Sigmoid colon (tissue), 7 donors: ENCODE measurements around the gene COL5A2. TPM values are rescaled to one million over a fixed set of nuclear protein-coding genes. Genes with fewer than 3 reads are reported as not detected.
A peak's percentile ranks its signal among the peaks of the same experiment; 100 is the strongest.

Source experiments
- DNase-seq: peaks from one replicate; pipeline ENCODE4 v3.0.0-alpha.2; 2019
- H3K27ac ChIP-seq, 4 donors: fragments of 200-600 bp; sonication (generic); one replicate each; pipeline ENCODE4 v1.5.1; 2016 to 2019; ENCODE audit warnings: mild to moderate bottlenecking in 1 of 4
- H3K27me3 ChIP-seq, 3 donors: fragments of 200-600 bp; sonication (generic); one replicate each; pipeline ENCODE4 v1.5.1; 2019; ENCODE audit warnings: mild to moderate bottlenecking in 1 of 3
- H3K36me3 ChIP-seq, 4 donors: fragments of 200-600 bp; sonication (generic); one replicate each; pipeline ENCODE4 v1.5.1; 2016 to 2019
- H3K4me1 ChIP-seq, 4 donors: fragments of 200-600 bp; sonication (generic); one replicate each; pipeline ENCODE4 v1.5.1; 2017 to 2019
- H3K4me3 ChIP-seq, 4 donors: fragments of 200-600 bp; sonication (generic); one replicate each; pipeline ENCODE4 v1.5.1; 2017 to 2019; ENCODE audit warnings: mild to moderate bottlenecking in 2 of 4, moderate library complexity in 1 of 4
- H3K9me3 ChIP-seq, 4 donors: fragments of 200-600 bp in 3 of 4; sonication (generic) in 3 of 4; one replicate each; pipeline versions ENCODE4 v1.5.1 to v1.6.1; 2013 to 2019
- EP300 ChIP-seq, 4 donors: sonication (generic); formaldehyde crosslinking; IDR thresholded peaks; one replicate each; pipeline ENCODE4 v1.6.1; 2017; ENCODE audit warnings: antibody characterized with exemption in 4 of 4
- POLR2A ChIP-seq, 2 donors: fragments of 450-650 bp; IDR thresholded peaks; one replicate each; pipeline ENCODE4 v1.6.1; 2016; ENCODE audit warnings: antibody characterized with exemption in 2 of 2, mild to moderate bottlenecking in 2 of 2, moderate library complexity in 2 of 2
- POLR2AphosphoS5 ChIP-seq, 4 donors: sonication (generic); formaldehyde crosslinking; IDR thresholded peaks; one replicate each; pipeline ENCODE4 v1.6.1; 2017; ENCODE audit warnings: antibody characterized with exemption in 4 of 4
- WGBS, 2 donors: extraction: QIAGEN DNeasy Blood & Tissue Kit; methylation state at CpG; one replicate each; pipeline ENCODE4 v1.1.7; 2013; 5-methylcytosine and 5-hydroxymethylcytosine counted together
- intact Hi-C: fragments of 100-400 bp; cut with DNase I; formaldehyde crosslinking; loops from one replicate; pipeline ENCODE4 v1.15.1; 2023
- polyA plus RNA-seq, 3 donors: library from polyadenylated mRNA; stranded (reverse); fragments of 200-250 nt; gene quantifications; one replicate each; pipeline ENCODE4 v1.2.3, GENCODE V29; 2013
- total RNA-seq, 4 donors: library from RNA; depleted of rRNA; stranded (reverse); fragments of >200 nt; gene quantifications; one replicate each; pipeline ENCODE4 v1.1.0, GENCODE V29; 2016
- TF ChIP-seq, protein P1 (sequence below), 4 experiments: fragments of 450-650 bp in 3 of 4; fragments of 200-600 bp in 1 of 4; IDR thresholded peaks; one replicate each; pipeline ENCODE4 v1.5.1; 2016 to 2019; ENCODE audit warnings: antibody characterized with exemption in 4 of 4, mild to moderate bottlenecking in 3 of 4, moderate library complexity in 2 of 4
- donor health status: healthy with polysubstance abuse.
- donor health status: Bipolar disorder and iron deficiency.
- donor health status: healthy.

The COL5A2 gene
- total and polyA plus RNA-seq, 7 donors: 3.6 to 164 (median 60.9) TPM

DNA sequence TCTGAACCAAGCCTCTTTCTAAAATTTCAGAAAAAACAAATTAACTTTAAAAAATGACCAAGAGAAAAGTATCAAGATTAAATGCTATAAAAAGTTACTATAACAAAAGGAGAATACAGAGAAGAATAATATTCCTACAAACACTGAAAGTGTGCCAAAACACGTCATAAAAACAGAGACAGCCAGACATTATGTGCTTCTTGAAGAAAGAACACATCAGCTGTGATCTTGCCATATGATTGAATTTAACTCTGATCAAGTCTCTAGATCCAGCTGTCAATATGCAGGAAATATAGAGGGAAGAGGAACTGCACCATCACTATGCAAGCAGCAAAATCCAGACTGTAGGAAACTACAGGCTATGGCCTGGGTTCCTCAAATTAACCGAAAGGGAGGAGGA is 33.7 kb upstream of the COL5A2 start:
- no peaks in the 10 kb centered on the region for H3K9me3 ChIP-seq
- DNase-seq: no peak
- 60 to 80% methylated on average over 2 of the region's 2 CpGs for WGBS, 2 donors
- no peaks in the 10 kb centered on the region for H3K36me3 ChIP-seq
- H3K4me1 ChIP-seq: peaks cover 0 to 31% (median 23%) of the 10 kb centered on the region in 4 donors
- H3K27ac ChIP-seq: no peak overlapping the region
- no peaks in the 10 kb centered on the region for H3K27me3 ChIP-seq
- H3K4me3 ChIP-seq: no peak overlapping the region
- intact Hi-C loops: loop anchor here (5.0 kb wide), 1 partner anchor 36 kb away; the partner anchor contains the start of gene COL5A2
- no peak for TF ChIP-seq POLR2A (IDR thresholded peaks at IDR 0.05)
- TF ChIP-seq POLR2AphosphoS5 (IDR thresholded peaks at IDR 0.05): no peak
- TF ChIP-seq EP300 (IDR thresholded peaks at IDR 0.05): no peak
- TF ChIP-seq, protein P1, sequence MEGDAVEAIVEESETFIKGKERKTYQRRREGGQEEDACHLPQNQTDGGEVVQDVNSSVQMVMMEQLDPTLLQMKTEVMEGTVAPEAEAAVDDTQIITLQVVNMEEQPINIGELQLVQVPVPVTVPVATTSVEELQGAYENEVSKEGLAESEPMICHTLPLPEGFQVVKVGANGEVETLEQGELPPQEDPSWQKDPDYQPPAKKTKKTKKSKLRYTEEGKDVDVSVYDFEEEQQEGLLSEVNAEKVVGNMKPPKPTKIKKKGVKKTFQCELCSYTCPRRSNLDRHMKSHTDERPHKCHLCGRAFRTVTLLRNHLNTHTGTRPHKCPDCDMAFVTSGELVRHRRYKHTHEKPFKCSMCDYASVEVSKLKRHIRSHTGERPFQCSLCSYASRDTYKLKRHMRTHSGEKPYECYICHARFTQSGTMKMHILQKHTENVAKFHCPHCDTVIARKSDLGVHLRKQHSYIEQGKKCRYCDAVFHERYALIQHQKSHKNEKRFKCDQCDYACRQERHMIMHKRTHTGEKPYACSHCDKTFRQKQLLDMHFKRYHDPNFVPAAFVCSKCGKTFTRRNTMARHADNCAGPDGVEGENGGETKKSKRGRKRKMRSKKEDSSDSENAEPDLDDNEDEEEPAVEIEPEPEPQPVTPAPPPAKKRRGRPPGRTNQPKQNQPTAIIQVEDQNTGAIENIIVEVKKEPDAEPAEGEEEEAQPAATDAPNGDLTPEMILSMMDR (IDR thresholded peaks at IDR 0.05): no peak

DNA sequence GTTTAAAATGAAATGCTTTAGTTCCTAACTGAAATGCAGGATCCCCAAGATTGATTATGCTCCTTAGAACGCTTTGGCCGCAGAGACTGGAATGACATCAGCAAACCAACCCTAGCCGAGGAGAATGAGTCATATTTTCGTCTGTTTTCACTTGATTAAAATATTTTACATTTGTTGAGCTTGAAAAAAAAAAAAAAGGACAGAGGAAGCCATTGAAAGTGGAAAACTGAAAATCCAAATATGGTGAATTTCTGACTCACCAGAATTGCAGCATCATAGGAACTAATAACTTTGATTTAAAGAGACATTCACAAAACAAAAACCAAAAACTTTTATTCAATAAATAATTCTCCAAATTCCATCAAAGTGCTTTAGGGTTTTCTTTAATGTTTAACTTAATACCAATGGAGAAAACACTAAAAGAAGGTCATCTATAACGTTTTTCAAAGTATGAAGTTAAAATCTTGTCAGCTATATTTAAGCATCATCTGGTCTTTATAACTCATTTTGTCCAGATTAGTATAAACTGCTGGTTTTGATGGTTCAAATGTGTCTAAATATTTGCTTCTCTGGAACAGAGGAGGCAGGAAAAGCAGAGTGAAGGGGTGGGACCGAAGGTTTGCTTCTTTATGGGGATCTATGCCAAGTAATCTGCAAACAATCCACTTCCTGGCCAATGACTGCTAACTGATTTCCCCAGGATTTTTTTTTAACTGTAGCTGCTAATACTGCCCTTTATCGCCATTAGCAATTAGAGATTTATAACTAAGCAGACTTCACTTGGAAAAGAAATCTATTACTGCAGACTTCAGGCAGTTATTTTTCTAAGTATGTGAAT is 30.9 kb upstream of the COL5A2 start:
- Histone ChIP-seq H3K27ac (peak overlapping the region; percentile 78 to 85 (median 83)), H3K4me1 (peaks cover 0 to 31% (median 23%) of the 10 kb centered on the region in 4 donors), H3K36me3 (no peaks in the 10 kb centered on the region), H3K9me3 (no peaks in the 10 kb centered on the region), H3K27me3 (no peaks in the 10 kb centered on the region), H3K4me3 (peak overlapping the region; percentile 0 to 33 (median 18))
- peak; percentile 16 to 66 (median 40) for TF ChIP-seq POLR2AphosphoS5 (IDR thresholded peaks at IDR 0.05)
- TF ChIP-seq POLR2A (IDR thresholded peaks at IDR 0.05): no peak
- intact Hi-C loops: loop anchor here (5.0 kb wide), 1 partner anchor 33 kb away; the partner anchor contains the start of gene COL5A2
- DNase-seq: peak; percentile 88
- WGBS, 2 donors: 33 to 48% methylated on average over 7 of the region's 7 CpGs

DNA sequence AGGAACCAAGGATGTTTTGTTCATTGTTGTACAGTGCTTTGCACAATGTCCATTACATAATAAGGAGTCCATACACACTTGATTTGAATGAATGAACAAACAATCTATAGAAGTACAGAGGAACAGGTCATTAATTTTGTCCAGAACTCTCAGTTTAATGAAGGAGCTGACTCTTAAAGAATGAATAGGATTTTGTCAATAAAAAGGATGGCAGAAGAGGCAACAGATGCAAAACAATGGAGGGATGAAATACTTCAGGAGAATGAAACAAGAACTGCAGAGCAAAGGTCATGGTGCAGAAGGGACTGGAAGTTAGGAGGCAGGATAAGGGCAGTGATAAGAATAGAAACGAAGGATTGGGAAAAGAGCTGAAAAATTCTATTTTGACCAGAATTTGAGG is 28.7 kb upstream of the COL5A2 start:
- intact Hi-C loops: no loop called here
- H3K27ac ChIP-seq: peak overlapping the region in 2 of 4 donors; percentile 84 to 85

DNA sequence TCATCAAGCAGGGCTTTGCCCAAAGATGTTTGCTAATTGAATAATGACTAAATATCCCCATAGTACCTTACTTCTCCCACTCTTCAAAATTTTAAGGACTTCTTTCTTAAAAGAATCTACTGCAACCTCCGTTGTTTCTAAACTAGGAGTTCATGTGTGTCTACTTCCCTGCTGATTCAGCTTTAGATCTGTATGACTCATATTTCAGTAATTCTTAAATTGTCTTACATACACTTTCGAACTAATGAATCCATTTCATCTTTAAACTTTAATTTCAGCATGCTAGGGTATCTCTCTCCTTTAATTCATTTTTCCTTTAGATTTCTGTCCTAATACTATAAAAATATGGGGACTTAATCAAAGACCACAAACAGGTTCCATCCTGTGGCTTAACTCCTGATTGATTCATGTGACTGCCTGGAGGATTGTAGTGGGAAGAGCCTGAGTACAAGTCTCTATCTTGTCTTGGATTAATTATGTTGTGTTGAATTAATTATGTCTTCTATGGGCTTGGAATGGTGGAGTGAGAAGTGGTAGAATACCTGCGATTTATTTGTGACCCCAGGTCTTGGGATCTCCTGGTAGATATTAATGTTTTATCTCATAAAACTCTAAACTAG is 24.9 kb upstream of the COL5A2 start:
- Histone ChIP-seq H3K36me3 (no peaks in the 10 kb centered on the region), H3K27ac (peak overlapping the region in 1 of 4 donors; percentile 37)
- 77 to 80% methylated on average over 3 of the region's 3 CpGs for WGBS, 2 donors

More for the DNA sequence above, 28.7 kb upstream of the COL5A2 start:
- Histone ChIP-seq H3K27me3 (no peaks in the 10 kb centered on the region), H3K9me3 (no peaks in the 10 kb centered on the region), H3K4me1 (peaks cover 0 to 36% (median 22%) of the 10 kb centered on the region in 4 donors), H3K36me3 (no peaks in the 10 kb centered on the region), H3K4me3 (no peak overlapping the region)
- no peak for TF ChIP-seq POLR2A (IDR thresholded peaks at IDR 0.05)
- TF ChIP-seq EP300 (IDR thresholded peaks at IDR 0.05): no peak
- TF ChIP-seq POLR2AphosphoS5 (IDR thresholded peaks at IDR 0.05): no peak
- TF ChIP-seq, protein P1 (IDR thresholded peaks at IDR 0.05): no peak
- WGBS, 2 donors: 13 to 46% methylated on average over 1 of the region's 1 CpG
- DNase-seq: no peak

More for the DNA sequence above, 24.9 kb upstream of the COL5A2 start:
- no peaks in the 10 kb centered on the region for H3K9me3 ChIP-seq
- TF ChIP-seq EP300 (IDR thresholded peaks at IDR 0.05) (no peak), POLR2AphosphoS5 (IDR thresholded peaks at IDR 0.05) (no peak), POLR2A (IDR thresholded peaks at IDR 0.05) (no peak)
- TF ChIP-seq, protein P1 (IDR thresholded peaks at IDR 0.05): no peak
- intact Hi-C loops: no loop called here
- DNase-seq: no peak
- no peaks in the 10 kb centered on the region for H3K27me3 ChIP-seq
- H3K4me3 ChIP-seq: no peak overlapping the region
- peaks cover 0 to 12% (median 1%) of the 10 kb centered on the region in 4 donors for H3K4me1 ChIP-seq
